GM19193 (cell line): ENCODE results near the gene IMPDH1.
A peak's percentile ranks its signal among the peaks of the same experiment; 100 is the strongest.

ENCODE experiments used
- POLR2A ChIP-seq: IDR thresholded peaks from 4 replicates; pipeline ENCODE4 v1.6.1; 2011; ENCODE audit not compliant: insufficient read depth, insufficient read length; ENCODE audit errors: extremely low read depth

The IMPDH1 gene

GRCh38 chr7:128351296-128352152 is 58.3 kb downstream of the IMPDH1 start:
- no peak for TF ChIP-seq POLR2A

- no peak for TF ChIP-seq POLR2A
These were observed 59.0 kb downstream of the IMPDH1 start for GRCh38 chr7:128350708-128351295.

- no peak for TF ChIP-seq POLR2A
These were observed 60.3 kb downstream of the IMPDH1 start for GRCh38 chr7:128349466-128349825.

GRCh38 chr7:128347647-128348097 is 62.1 kb downstream of the IMPDH1 start:
- TF ChIP-seq POLR2A, result no peak

- TF ChIP-seq POLR2A, result no peak
These were observed 65.4 kb downstream of the IMPDH1 start for GRCh38 chr7:128344431-128344774.

GRCh38 chr7:128343554-128344430 is 66.0 kb downstream of the IMPDH1 start, which contains the start of gene RBM28:
Gene RBM28, minus strand, starts transcription at chr7:128343908. Its CDS starts 115 bp downstream, at chr7:128343793.
- TF ChIP-seq POLR2A, result peak; percentile 86
